K562 (cell line): Measurements from ENCODE around the gene EXOC7. TPM values are rescaled to one million over a fixed set of nuclear protein-coding genes. Genes with fewer than 3 reads are reported as not detected.
A peak's percentile ranks its signal among the peaks of the same experiment; 100 is the strongest.

Experiments used
- CEBPG ChIP-seq, 3 experiments: fragments of 200-800 bp in 1 of 3; sonication (Bioruptor generic) in 1 of 3; sonication (generic) in 1 of 3; formaldehyde crosslinking in 1 of 3; IDR thresholded peaks in 2 of 3; conservative IDR thresholded peaks in 1 of 3; 2 replicates each; pipeline versions ENCODE4 v1.6.1 to v1.8.0; 2016 to 2022; ENCODE audit warnings: missing compliant biosample characterization in 2 of 3, missing genetic modification characterization in 2 of 3, mild to moderate bottlenecking in 1 of 3, missing genetic modification reagents in 1 of 3
- ELF1 ChIP-seq: fragments of 200-800 bp; sonication (Bioruptor generic); IDR thresholded peaks from 2 replicates; pipeline ENCODE4 v1.6.1; 2016; ENCODE audit warnings: missing genetic modification characterization, missing compliant biosample characterization
- HEY1 ChIP-seq: fragments of 250-450 bp; sonication (Bioruptor Pico); IDR thresholded peaks from 2 replicates; pipeline ENCODE4 v1.5.0; 2020; ENCODE audit warnings: mild to moderate bottlenecking, moderate library complexity, borderline replicate concordance
- POLR2G ChIP-seq: fragments of 200-400 bp; formaldehyde crosslinking; IDR thresholded peaks from 2 replicates; pipeline ENCODE4 v1.6.1; 2017; ENCODE audit warnings: low read depth, mild to moderate bottlenecking, antibody characterized with exemption, low read length, moderate library complexity
- SUPT5H ChIP-seq: fragments of 450-650 bp; IDR thresholded peaks from 2 replicates; pipeline ENCODE4 v1.6.1; 2016
- TCFL5 ChIP-seq: fragments of 250-450 bp; sonication (Bioruptor Pico); conservative IDR thresholded peaks from 2 replicates; pipeline ENCODE4 v1.6.1; 2021; ENCODE audit warnings: mild to moderate bottlenecking, moderate library complexity, matching md5 sums
- TEAD1 ChIP-seq, 2 experiments: fragments of 450-650 bp in 1 of 2; sonication (generic) in 1 of 2; formaldehyde crosslinking; IDR thresholded peaks; 2 replicates each; pipeline versions ENCODE4 v1.4.0 to v1.8.0; 2020 to 2022; ENCODE audit warnings: mild to moderate bottlenecking in 2 of 2, missing genetic modification reagents in 1 of 2
- YY1 ChIP-seq, 3 experiments: IDR thresholded peaks; 2 replicates each; pipeline ENCODE4 v1.6.1; 2011; ENCODE audit warnings: low read length in 2 of 3, mild to moderate bottlenecking in 2 of 3, moderate library complexity in 2 of 3, borderline replicate concordance in 1 of 3, control low read depth in 1 of 3, low read depth in 1 of 3; ENCODE audit not compliant: insufficient read depth in 3 of 3, insufficient replicate concordance in 2 of 3, control insufficient read depth in 1 of 3, insufficient read length in 1 of 3; ENCODE audit errors: extremely low read depth in 1 of 3
- ZNF184 ChIP-seq: sonication (generic); formaldehyde crosslinking; IDR thresholded peaks from 2 replicates; pipeline ENCODE4 v1.5.0; 2020; ENCODE audit warnings: missing genetic modification reagents
- ZNF239 ChIP-seq: fragments of 250-450 bp; sonication (Bioruptor Pico); IDR thresholded peaks from 2 replicates; pipeline ENCODE4 v1.4.0; 2020; ENCODE audit warnings: mild to moderate bottlenecking
- ZNF311 ChIP-seq: fragments of 250-450 bp; sonication (Bioruptor Pico); IDR thresholded peaks from 2 replicates; pipeline ENCODE4 v1.4.0; 2020; ENCODE audit warnings: mild to moderate bottlenecking, moderate library complexity
- ZNF408 ChIP-seq: fragments of 250-450 bp; sonication (Bioruptor Pico); IDR thresholded peaks from 2 replicates; pipeline ENCODE4 v1.4.0; 2020; ENCODE audit warnings: low read depth, mild to moderate bottlenecking, moderate library complexity
- polyA plus RNA-seq, 8 experiments: library from polyadenylated mRNA; depleted of rRNA in 4 of 8; stranded (reverse) in 5 of 8; unstranded in 3 of 8; fragments of >200 nt; fragmentation: Nextera tagmentation in 2 of 8; fragmentation: Illumina TruSeq in 1 of 8; extraction: Ambion mirVana in 2 of 8; extraction: Trizol in 1 of 8; gene quantifications; 2 replicates each; pipeline versions ENCODE4 v1.2.1 to v1.2.3, GENCODE V29; 2011 to 2014; ENCODE audit warnings: inconsistent platforms in 1 of 8, missing spikeins in 1 of 8
- total RNA-seq, 7 experiments: library from RNA; depleted of rRNA in 6 of 7; stranded (reverse); fragments of >200 nt in 6 of 7; fragmentation: Illumina TruSeq in 2 of 7; extraction: Trizol in 2 of 7; gene quantifications; 2 replicates each; pipeline versions ENCODE4 v1.2.1 to v1.2.3, GENCODE V29; 2011 to 2021; ENCODE audit warnings: low replicate concordance in 1 of 7
- TF ChIP-seq, protein P1 (sequence below): fragments of 450-650 bp; IDR thresholded peaks from one replicate; pipeline ENCODE4 v1.6.1; 2018; ENCODE audit warnings: mild to moderate bottlenecking, moderate library complexity; ENCODE audit not compliant: partially characterized antibody
- TF ChIP-seq, protein P2 (sequence below): sonication (generic); formaldehyde crosslinking; IDR thresholded peaks from 2 replicates; pipeline ENCODE4 v1.8.0; 2022; ENCODE audit warnings: mild to moderate bottlenecking, missing genetic modification reagents
- TF ChIP-seq, protein P3 (sequence below): fragments of 250-450 bp; sonication (Bioruptor Pico); IDR thresholded peaks from 2 replicates; pipeline ENCODE4 v1.4.0; 2020; ENCODE audit warnings: mild to moderate bottlenecking, moderate library complexity
- TF ChIP-seq, protein P4 (sequence below): sonication (generic); formaldehyde crosslinking; IDR thresholded peaks from 2 replicates; pipeline ENCODE4 v1.8.0; 2022; ENCODE audit warnings: missing genetic modification reagents, mild to moderate bottlenecking, moderate library complexity, borderline replicate concordance
- TF ChIP-seq, protein P5 (sequence below), 2 experiments: fragments of 450-650 bp; conservative IDR thresholded peaks; 2 replicates each; pipeline ENCODE4 v1.6.1; 2017; ENCODE audit warnings: mild to moderate bottlenecking in 2 of 2, moderate library complexity in 2 of 2

EXOC7 gene
- total and polyA plus RNA-seq, 9 of the 15 experiments (the other 6 are each of a cell fraction or from before 2014, with no cell fraction given) = 18.6 to 57.0 (median 35.0) TPM

DNA sequence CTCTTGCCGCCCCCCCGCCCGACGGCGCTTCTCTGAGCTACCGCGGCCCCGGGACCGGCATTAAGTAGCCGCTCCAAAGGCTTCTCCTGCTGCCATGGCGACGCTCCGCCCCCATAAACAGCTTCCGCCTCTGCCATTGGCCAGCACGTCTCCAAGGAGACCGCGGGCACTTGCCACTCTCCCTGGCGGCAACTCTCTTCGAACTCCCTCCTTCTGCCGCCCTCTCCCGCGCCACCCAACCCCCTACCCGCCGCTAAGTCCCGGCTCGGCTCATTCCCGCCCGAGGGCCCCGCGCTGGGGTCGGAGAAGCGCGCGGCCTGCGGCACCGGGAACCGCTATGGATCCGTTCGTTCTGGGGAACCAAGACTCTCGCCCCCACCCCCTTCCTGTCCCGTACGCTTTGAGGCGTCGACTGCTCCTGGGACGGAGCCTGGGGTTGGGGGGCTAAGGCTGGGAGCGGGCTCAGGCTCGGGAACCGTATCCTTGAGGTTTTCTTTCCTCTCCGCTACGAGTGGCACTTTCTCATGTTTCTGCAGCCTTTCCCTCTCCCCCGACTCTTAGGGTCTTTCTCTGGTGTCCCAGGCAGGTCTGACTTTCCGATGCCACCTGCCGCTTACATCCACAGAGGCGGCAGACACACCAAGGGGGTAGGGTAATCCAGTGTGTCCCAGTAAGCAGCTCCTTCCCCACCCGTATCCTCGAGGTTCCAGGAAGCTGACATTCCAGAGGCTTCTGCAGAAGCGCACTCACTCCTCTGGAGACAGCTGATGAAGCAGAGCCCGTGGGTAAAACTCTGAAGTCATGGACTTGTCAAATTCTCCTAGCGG is 37.8 kb upstream of the EXOC7 start, which contains the start of gene FOXJ1 (continued):
- TF ChIP-seq CEBPG (CRISPR knock-in tag; IDR thresholded peaks at IDR 0.05) (no peak), CEBPG (tag; conservative IDR thresholded peaks at IDR 0.05 in 1 of 2, IDR thresholded peaks at IDR 0.05 in 1 of 2) (no peak), TCFL5 (CRISPR knock-in tag) (no peak), ZNF239 (no peak), YY1 (IDR thresholded peaks at IDR 0.05; ENCODE audit: borderline replicate concordance in 1 of 3, control insufficient read depth in 1 of 3, extremely low read depth in 1 of 3, insufficient read depth in 3 of 3, insufficient read length in 1 of 3, insufficient replicate concordance in 2 of 3, low read depth in 1 of 3, low read length in 2 of 3) (peak in 1 of 3 experiments; percentile 25), POLR2G (peak; percentile 86), ZNF408 (no peak), ZNF184 (no peak), ELF1 (tag) (no peak), ZNF311 (no peak), HEY1 (CRISPR knock-in tag) (no peak), TEAD1 (CRISPR knock-in tag; IDR thresholded peaks at IDR 0.05) (peak in 1 of 2 experiments; percentile 67; a peak in 1 of 4 replicates), SUPT5H (no peak; the same call in 1 of the 2 replicates)
- TF ChIP-seq, protein P1, sequence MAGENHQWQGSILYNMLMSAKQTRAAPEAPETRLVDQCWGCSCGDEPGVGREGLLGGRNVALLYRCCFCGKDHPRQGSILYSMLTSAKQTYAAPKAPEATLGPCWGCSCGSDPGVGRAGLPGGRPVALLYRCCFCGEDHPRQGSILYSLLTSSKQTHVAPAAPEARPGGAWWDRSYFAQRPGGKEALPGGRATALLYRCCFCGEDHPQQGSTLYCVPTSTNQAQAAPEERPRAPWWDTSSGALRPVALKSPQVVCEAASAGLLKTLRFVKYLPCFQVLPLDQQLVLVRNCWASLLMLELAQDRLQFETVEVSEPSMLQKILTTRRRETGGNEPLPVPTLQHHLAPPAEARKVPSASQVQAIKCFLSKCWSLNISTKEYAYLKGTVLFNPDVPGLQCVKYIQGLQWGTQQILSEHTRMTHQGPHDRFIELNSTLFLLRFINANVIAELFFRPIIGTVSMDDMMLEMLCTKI = no peak
- TF ChIP-seq, protein P2, sequence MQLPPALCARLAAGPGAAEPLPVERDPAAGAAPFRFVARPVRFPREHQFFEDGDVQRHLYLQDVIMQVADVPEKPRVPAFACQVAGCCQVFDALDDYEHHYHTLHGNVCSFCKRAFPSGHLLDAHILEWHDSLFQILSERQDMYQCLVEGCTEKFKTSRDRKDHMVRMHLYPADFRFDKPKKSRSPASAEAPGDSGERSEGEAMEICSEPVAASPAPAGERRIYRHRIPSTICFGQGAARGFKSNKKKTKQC (CRISPR knock-in tag) = no peak
- TF ChIP-seq, protein P3, sequence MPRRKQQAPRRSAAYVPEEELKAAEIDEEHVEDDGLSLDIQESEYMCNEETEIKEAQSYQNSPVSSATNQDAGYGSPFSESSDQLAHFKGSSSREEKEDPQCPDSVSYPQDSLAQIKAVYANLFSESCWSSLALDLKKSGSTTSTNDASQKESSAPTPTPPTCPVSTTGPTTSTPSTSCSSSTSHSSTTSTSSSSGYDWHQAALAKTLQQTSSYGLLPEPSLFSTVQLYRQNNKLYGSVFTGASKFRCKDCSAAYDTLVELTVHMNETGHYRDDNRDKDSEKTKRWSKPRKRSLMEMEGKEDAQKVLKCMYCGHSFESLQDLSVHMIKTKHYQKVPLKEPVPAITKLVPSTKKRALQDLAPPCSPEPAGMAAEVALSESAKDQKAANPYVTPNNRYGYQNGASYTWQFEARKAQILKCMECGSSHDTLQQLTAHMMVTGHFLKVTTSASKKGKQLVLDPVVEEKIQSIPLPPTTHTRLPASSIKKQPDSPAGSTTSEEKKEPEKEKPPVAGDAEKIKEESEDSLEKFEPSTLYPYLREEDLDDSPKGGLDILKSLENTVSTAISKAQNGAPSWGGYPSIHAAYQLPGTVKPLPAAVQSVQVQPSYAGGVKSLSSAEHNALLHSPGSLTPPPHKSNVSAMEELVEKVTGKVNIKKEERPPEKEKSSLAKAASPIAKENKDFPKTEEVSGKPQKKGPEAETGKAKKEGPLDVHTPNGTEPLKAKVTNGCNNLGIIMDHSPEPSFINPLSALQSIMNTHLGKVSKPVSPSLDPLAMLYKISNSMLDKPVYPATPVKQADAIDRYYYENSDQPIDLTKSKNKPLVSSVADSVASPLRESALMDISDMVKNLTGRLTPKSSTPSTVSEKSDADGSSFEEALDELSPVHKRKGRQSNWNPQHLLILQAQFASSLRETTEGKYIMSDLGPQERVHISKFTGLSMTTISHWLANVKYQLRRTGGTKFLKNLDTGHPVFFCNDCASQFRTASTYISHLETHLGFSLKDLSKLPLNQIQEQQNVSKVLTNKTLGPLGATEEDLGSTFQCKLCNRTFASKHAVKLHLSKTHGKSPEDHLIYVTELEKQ (CRISPR knock-in tag) = no peak
- TF ChIP-seq, protein P4, sequence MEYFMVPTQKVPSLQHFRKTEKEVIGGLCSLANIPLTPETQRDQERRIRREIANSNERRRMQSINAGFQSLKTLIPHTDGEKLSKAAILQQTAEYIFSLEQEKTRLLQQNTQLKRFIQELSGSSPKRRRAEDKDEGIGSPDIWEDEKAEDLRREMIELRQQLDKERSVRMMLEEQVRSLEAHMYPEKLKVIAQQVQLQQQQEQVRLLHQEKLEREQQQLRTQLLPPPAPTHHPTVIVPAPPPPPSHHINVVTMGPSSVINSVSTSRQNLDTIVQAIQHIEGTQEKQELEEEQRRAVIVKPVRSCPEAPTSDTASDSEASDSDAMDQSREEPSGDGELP = peak; percentile 22; the same call in 1 of the 2 replicates
- TF ChIP-seq, protein P5, sequence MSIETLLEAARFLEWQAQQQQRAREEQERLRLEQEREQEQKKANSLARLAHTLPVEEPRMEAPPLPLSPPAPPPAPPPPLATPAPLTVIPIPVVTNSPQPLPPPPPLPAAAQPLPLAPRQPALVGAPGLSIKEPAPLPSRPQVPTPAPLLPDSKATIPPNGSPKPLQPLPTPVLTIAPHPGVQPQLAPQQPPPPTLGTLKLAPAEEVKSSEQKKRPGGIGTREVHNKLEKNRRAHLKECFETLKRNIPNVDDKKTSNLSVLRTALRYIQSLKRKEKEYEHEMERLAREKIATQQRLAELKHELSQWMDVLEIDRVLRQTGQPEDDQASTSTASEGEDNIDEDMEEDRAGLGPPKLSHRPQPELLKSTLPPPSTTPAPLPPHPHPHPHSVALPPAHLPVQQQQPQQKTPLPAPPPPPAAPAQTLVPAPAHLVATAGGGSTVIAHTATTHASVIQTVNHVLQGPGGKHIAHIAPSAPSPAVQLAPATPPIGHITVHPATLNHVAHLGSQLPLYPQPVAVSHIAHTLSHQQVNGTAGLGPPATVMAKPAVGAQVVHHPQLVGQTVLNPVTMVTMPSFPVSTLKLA (conservative IDR thresholded peaks at IDR 0.05) = peak in 1 of 2 experiments; percentile 58; a peak in 1 of 4 replicates
